Mucosa of stomach (tissue), 1 donor: ENCODE data around the gene CAMK2B.

ENCODE experiments used
- H3K27me3 ChIP-seq: one replicate; pipeline ENCODE4 v1.7.0; 2013; ENCODE audit warnings: mild to moderate bottlenecking, low read length; ENCODE audit not compliant: control insufficient read depth, insufficient read depth
- H3K36me3 ChIP-seq: one replicate; pipeline ENCODE4 v1.7.0; 2013; ENCODE audit warnings: low read length; ENCODE audit not compliant: control insufficient read depth, insufficient read depth
- H3K4me1 ChIP-seq: one replicate; pipeline ENCODE4 v1.7.0; 2013; ENCODE audit warnings: mild to moderate bottlenecking, low read length; ENCODE audit not compliant: control insufficient read depth, insufficient read depth
- H3K4me3 ChIP-seq: one replicate; pipeline ENCODE4 v1.7.0; 2013; ENCODE audit warnings: low read length
- H3K9ac ChIP-seq: one replicate; pipeline ENCODE4 v1.7.0; 2013; ENCODE audit warnings: mild to moderate bottlenecking, low read length, moderate library complexity
- H3K9me3 ChIP-seq: one replicate; pipeline ENCODE4 v1.7.0; 2013; ENCODE audit warnings: mild to moderate bottlenecking, low read length, moderate library complexity; ENCODE audit not compliant: control insufficient read depth
- donor health status: Pancreatic carcinoma.

Gene CAMK2B

GRCh38 chr7:44347546-44348114 is 22.2 kb upstream of the CAMK2B start:
- Histone ChIP-seq H3K36me3 (no peaks in the 10 kb centered on the region), H3K27me3 (no peaks in the 10 kb centered on the region), H3K4me3 (no peak overlapping the region), H3K4me1 (no peaks in the 10 kb centered on the region), H3K9ac (no peak overlapping the region), H3K9me3 (no peaks in the 10 kb centered on the region)

GRCh38 chr7:44346063-44346462 is 20.7 kb upstream of the CAMK2B start:
- H3K4me3 ChIP-seq, result no peak overlapping the region
- H3K9ac ChIP-seq, result no peak overlapping the region
- no peaks in the 10 kb centered on the region for H3K27me3 ChIP-seq

GRCh38 chr7:44341401-44341800 is 16.0 kb upstream of the CAMK2B start:
- H3K4me3 ChIP-seq, result no peak overlapping the region
- H3K9ac ChIP-seq, result no peak overlapping the region
- no peaks in the 10 kb centered on the region for H3K27me3 ChIP-seq
- H3K9me3 ChIP-seq, result no peaks in the 10 kb centered on the region
- H3K36me3 ChIP-seq, result no peaks in the 10 kb centered on the region
- H3K4me1 ChIP-seq, result no peaks in the 10 kb centered on the region

More at GRCh38 chr7:44346063-44346462, 20.7 kb upstream of the CAMK2B start:
- Histone ChIP-seq H3K9me3 (no peaks in the 10 kb centered on the region), H3K4me1 (no peaks in the 10 kb centered on the region), H3K36me3 (no peaks in the 10 kb centered on the region)

GRCh38 chr7:44338600-44338999 is 13.2 kb upstream of the CAMK2B start:
- no peaks in the 10 kb centered on the region for H3K4me1 ChIP-seq
- no peaks in the 10 kb centered on the region for H3K36me3 ChIP-seq
- H3K27me3 ChIP-seq, result no peaks in the 10 kb centered on the region
- H3K9ac ChIP-seq, result no peak overlapping the region
- H3K4me3 ChIP-seq, result no peak overlapping the region
- H3K9me3 ChIP-seq, result no peaks in the 10 kb centered on the region

- Histone ChIP-seq H3K4me3 (no peak overlapping the region), H3K4me1 (no peaks in the 10 kb centered on the region), H3K9ac (no peak overlapping the region), H3K36me3 (no peaks in the 10 kb centered on the region), H3K27me3 (no peaks in the 10 kb centered on the region), H3K9me3 (no peaks in the 10 kb centered on the region)
Observed at GRCh38 chr7:44336491-44336890, 11.1 kb upstream of the CAMK2B start.

GRCh38 chr7:44335184-44335583 is 9.8 kb upstream of the CAMK2B start:
- no peaks in the 10 kb centered on the region for H3K36me3 ChIP-seq
- no peaks in the 10 kb centered on the region for H3K9me3 ChIP-seq
- no peaks in the 10 kb centered on the region for H3K27me3 ChIP-seq
- H3K4me3 ChIP-seq, result no peak overlapping the region
- no peak overlapping the region for H3K9ac ChIP-seq
- H3K4me1 ChIP-seq, result no peaks in the 10 kb centered on the region

- Histone ChIP-seq H3K9me3 (no peaks in the 10 kb centered on the region), H3K36me3 (no peaks in the 10 kb centered on the region), H3K4me1 (no peaks in the 10 kb centered on the region), H3K27me3 (no peaks in the 10 kb centered on the region), H3K4me3 (no peak overlapping the region), H3K9ac (no peak overlapping the region)
Observed at GRCh38 chr7:44334734-44335097, 9.3 kb upstream of the CAMK2B start.

- H3K36me3 ChIP-seq, result no peaks in the 10 kb centered on the region
- no peak overlapping the region for H3K4me3 ChIP-seq
- no peak overlapping the region for H3K9ac ChIP-seq
- no peaks in the 10 kb centered on the region for H3K9me3 ChIP-seq
- no peaks in the 10 kb centered on the region for H3K4me1 ChIP-seq
- no peaks in the 10 kb centered on the region for H3K27me3 ChIP-seq
Observed at GRCh38 chr7:44333911-44334733, 8.7 kb upstream of the CAMK2B start.

GRCh38 chr7:44331682-44332081 is 6.3 kb upstream of the CAMK2B start:
- no peak overlapping the region for H3K9ac ChIP-seq
- H3K4me1 ChIP-seq, result no peaks in the 10 kb centered on the region
- no peaks in the 10 kb centered on the region for H3K36me3 ChIP-seq
- no peak overlapping the region for H3K4me3 ChIP-seq
- peaks cover 4% of the 10 kb centered on the region for H3K27me3 ChIP-seq
- H3K9me3 ChIP-seq, result no peaks in the 10 kb centered on the region

GRCh38 chr7:44330331-44330730 is 4.9 kb upstream of the CAMK2B start:
- Histone ChIP-seq H3K4me1 (no peaks in the 10 kb centered on the region), H3K27me3 (peaks cover 14% of the 10 kb centered on the region), H3K4me3 (no peak overlapping the region), H3K9ac (no peak overlapping the region), H3K36me3 (no peaks in the 10 kb centered on the region), H3K9me3 (no peaks in the 10 kb centered on the region)

- H3K27me3 ChIP-seq, result peaks cover 14% of the 10 kb centered on the region
- no peak overlapping the region for H3K9ac ChIP-seq
- no peak overlapping the region for H3K4me3 ChIP-seq
- no peaks in the 10 kb centered on the region for H3K4me1 ChIP-seq
- no peaks in the 10 kb centered on the region for H3K36me3 ChIP-seq
- H3K9me3 ChIP-seq, result no peaks in the 10 kb centered on the region
Observed at GRCh38 chr7:44329888-44330287, 4.5 kb upstream of the CAMK2B start.

- Histone ChIP-seq H3K4me3 (no peak overlapping the region), H3K9ac (no peak overlapping the region), H3K36me3 (no peaks in the 10 kb centered on the region), H3K4me1 (no peaks in the 10 kb centered on the region), H3K9me3 (no peaks in the 10 kb centered on the region), H3K27me3 (peaks cover 22% of the 10 kb centered on the region)
Observed at GRCh38 chr7:44329081-44329480, 3.7 kb upstream of the CAMK2B start.
